HG02642 (cell line): ENCODE data around the gene THRA.

Experiments used
- ATAC-seq: cut with Tn5 transposase; IDR thresholded peaks from one replicate; pipeline ENCODE4 v1.9.1; 2021; ENCODE audit warnings: mild to moderate bottlenecking; ENCODE audit not compliant: unreplicated experiment, poor library complexity

Gene THRA

GRCh38 chr17:40025991-40026815 is 36.6 kb upstream of the THRA start:
- no peak for ATAC-seq

GRCh38 chr17:40026816-40027613 is 35.8 kb upstream of the THRA start:
- no peak for ATAC-seq

GRCh38 chr17:40027614-40028012 is 35.2 kb upstream of the THRA start:
- no peak for ATAC-seq

- ATAC-seq: no peak
These were observed 34.2 kb upstream of the THRA start for GRCh38 chr17:40028595-40028994.

GRCh38 chr17:40031706-40032105 is 31.1 kb upstream of the THRA start:
- ATAC-seq: no peak

GRCh38 chr17:40032322-40033320 is 30.1 kb upstream of the THRA start:
- ATAC-seq: no peak

- ATAC-seq: no peak
These were observed 29.4 kb upstream of the THRA start for GRCh38 chr17:40033339-40033738.

- no peak for ATAC-seq
These were observed 28.2 kb upstream of the THRA start for GRCh38 chr17:40034426-40035161.

- ATAC-seq: no peak
These were observed 27.6 kb upstream of the THRA start for GRCh38 chr17:40035162-40035559.

- no peak for ATAC-seq
These were observed 23.8 kb upstream of the THRA start for GRCh38 chr17:40038882-40039513.

GRCh38 chr17:40041196-40041595 is 21.6 kb upstream of the THRA start:
- no peak for ATAC-seq

GRCh38 chr17:40056379-40057015 is 6.3 kb upstream of the THRA start:
- no peak for ATAC-seq

GRCh38 chr17:40058186-40058784 is 4.5 kb upstream of the THRA start:
- ATAC-seq: no peak

- ATAC-seq: no peak
These were observed 3.9 kb upstream of the THRA start for GRCh38 chr17:40058865-40059264.

- ATAC-seq: no peak
These were observed 2.9 kb upstream of the THRA start for GRCh38 chr17:40059729-40060475.

GRCh38 chr17:40060887-40061608 is 1.7 kb upstream of the THRA start:
- no peak for ATAC-seq

- no peak for ATAC-seq
These were observed 1.1 kb upstream of the THRA start for GRCh38 chr17:40061609-40062038.
